ENCODE measurements around the gene PI16. TPM values are rescaled to one million over a fixed set of nuclear protein-coding genes. Genes with fewer than 3 reads are reported as not detected.
A peak's percentile ranks its signal among the peaks of the same experiment; 100 is the strongest.

PI16 gene
- total RNA-seq, 2 experiments from 2014 or later = 0.37 to 2.0 TPM

GRCh38 chr6:36920049-36920448 is 34.5 kb upstream of the PI16 start:
- Mint-ChIP-seq H3K9me3 (ENCODE audit: low read depth) (no peaks in the 10 kb centered on the region), H3K36me3 (peaks cover 34% of the 10 kb centered on the region), H3K4me1 (peaks cover 41% of the 10 kb centered on the region), H3K4me3 (no peak overlapping the region), H3K27ac (no peak overlapping the region), H3K27me3 (no peaks in the 10 kb centered on the region)
- DNase-seq (no peak), ATAC-seq (no peak)
- CTCF ChIA-PET = interaction anchor here (0.8 kb wide), 1 partner anchor 98 kb away, joined by 3 read pairs; no protein-coding TSS in a partner anchor

GRCh38 chr6:36920546-36920945 is 34.0 kb upstream of the PI16 start:
- H3K4me1 Mint-ChIP-seq = peaks cover 41% of the 10 kb centered on the region
- no peak overlapping the region for H3K27ac Mint-ChIP-seq
- H3K27me3 Mint-ChIP-seq = no peaks in the 10 kb centered on the region
- no peak overlapping the region for H3K4me3 Mint-ChIP-seq
- peaks cover 33% of the 10 kb centered on the region for H3K36me3 Mint-ChIP-seq
- CTCF ChIA-PET = interaction anchor here (0.8 kb wide), 1 partner anchor 97 kb away, joined by 3 read pairs; no protein-coding TSS in a partner anchor
- ATAC-seq (no peak), DNase-seq (no peak)
- H3K9me3 Mint-ChIP-seq (ENCODE audit: low read depth) = no peaks in the 10 kb centered on the region

- Mint-ChIP-seq H3K4me1 (peaks cover 53% of the 10 kb centered on the region), H3K4me3 (no peak overlapping the region), H3K36me3 (peaks cover 25% of the 10 kb centered on the region), H3K9me3 (ENCODE audit: low read depth) (no peaks in the 10 kb centered on the region), H3K27ac (peak overlapping the region; percentile 81), H3K27me3 (no peaks in the 10 kb centered on the region)
- ATAC-seq (peak; percentile 51), DNase-seq (peak; percentile 55)
- CTCF ChIA-PET = interaction anchor here (1.0 to 1.8 kb wide), 5 partner anchors 10 to 286 kb away, joined by 3 to 6 read pairs (median 4); partner anchors contain the start of gene C6orf89
Measured at GRCh38 chr6:36924131-36924530, 30.4 kb upstream of the PI16 start.

GRCh38 chr6:36924778-36925374 is 29.7 kb upstream of the PI16 start:
- ATAC-seq = no peak
- Mint-ChIP-seq H3K4me3 (no peak overlapping the region), H3K4me1 (peaks cover 51% of the 10 kb centered on the region), H3K9me3 (ENCODE audit: low read depth) (no peaks in the 10 kb centered on the region), H3K27ac (peak overlapping the region; percentile 81), H3K36me3 (peaks cover 20% of the 10 kb centered on the region), H3K27me3 (no peaks in the 10 kb centered on the region)
- CTCF ChIA-PET = interaction anchor here (0.9 to 1.8 kb wide), 8 partner anchors 11 to 285 kb away, joined by 3 to 6 read pairs (median 3); partner anchors contain the start of genes C6orf89 and PPIL1
- no peak for DNase-seq

GRCh38 chr6:36925809-36926208 is 28.7 kb upstream of the PI16 start:
- H3K36me3 Mint-ChIP-seq = peaks cover 16% of the 10 kb centered on the region
- H3K27ac Mint-ChIP-seq = peak overlapping the region; percentile 81
- peak; percentile 62 for DNase-seq
- peaks cover 50% of the 10 kb centered on the region for H3K4me1 Mint-ChIP-seq
- H3K27me3 Mint-ChIP-seq = no peaks in the 10 kb centered on the region
- no peak overlapping the region for H3K4me3 Mint-ChIP-seq
- CTCF ChIA-PET = interaction anchor here (1.2 to 2.0 kb wide), 5 partner anchors 12 to 162 kb away, joined by 3 to 7 read pairs (median 6); partner anchors contain the start of genes C6orf89 and PPIL1
- peak; percentile 73 for ATAC-seq
- no peaks in the 10 kb centered on the region for H3K9me3 Mint-ChIP-seq (ENCODE audit: low read depth)

GRCh38 chr6:36926708-36927513 is 27.6 kb upstream of the PI16 start:
- Mint-ChIP-seq H3K9me3 (ENCODE audit: low read depth) (no peaks in the 10 kb centered on the region), H3K36me3 (peaks cover 10% of the 10 kb centered on the region), H3K4me3 (no peak overlapping the region), H3K27ac (peak overlapping the region; percentile 8), H3K27me3 (no peaks in the 10 kb centered on the region), H3K4me1 (peaks cover 50% of the 10 kb centered on the region)
- CTCF ChIA-PET = interaction anchor here (1.0 to 2.0 kb wide), 7 partner anchors 10 to 255 kb away, joined by 3 to 7 read pairs (median 3); partner anchors contain the start of genes C6orf89 and PI16
- ATAC-seq (peak; percentile 40), DNase-seq (no peak)

- H3K4me3 Mint-ChIP-seq = no peak overlapping the region
- H3K27me3 Mint-ChIP-seq = no peaks in the 10 kb centered on the region
- H3K36me3 Mint-ChIP-seq = peaks cover 12% of the 10 kb centered on the region
- DNase-seq (no peak), ATAC-seq (no peak)
- CTCF ChIA-PET = interaction anchor here (1.2 to 2.0 kb wide), 5 partner anchors 9 to 254 kb away, joined by 3 to 7 read pairs (median 3); partner anchors contain the start of genes C6orf89 and PI16
- H3K9me3 Mint-ChIP-seq (ENCODE audit: low read depth) = no peaks in the 10 kb centered on the region
- H3K27ac Mint-ChIP-seq = no peak overlapping the region
- peaks cover 46% of the 10 kb centered on the region for H3K4me1 Mint-ChIP-seq
Measured at GRCh38 chr6:36927691-36928546, 26.6 kb upstream of the PI16 start.

- ATAC-seq = no peak
- Mint-ChIP-seq H3K4me3 (no peak overlapping the region), H3K36me3 (peaks cover 12% of the 10 kb centered on the region), H3K9me3 (ENCODE audit: low read depth) (no peaks in the 10 kb centered on the region), H3K27me3 (no peaks in the 10 kb centered on the region), H3K27ac (no peak overlapping the region), H3K4me1 (peaks cover 41% of the 10 kb centered on the region)
- CTCF ChIA-PET = no interaction called here
- no peak for DNase-seq
Measured at GRCh38 chr6:36928547-36928918, 26.0 kb upstream of the PI16 start.

GRCh38 chr6:36929152-36929551 is 25.4 kb upstream of the PI16 start:
- no peaks in the 10 kb centered on the region for H3K9me3 Mint-ChIP-seq (ENCODE audit: low read depth)
- peaks cover 9% of the 10 kb centered on the region for H3K36me3 Mint-ChIP-seq
- ATAC-seq (no peak), DNase-seq (no peak)
- no peaks in the 10 kb centered on the region for H3K27me3 Mint-ChIP-seq
- peaks cover 39% of the 10 kb centered on the region for H3K4me1 Mint-ChIP-seq
- CTCF ChIA-PET = no interaction called here
- H3K4me3 Mint-ChIP-seq = no peak overlapping the region
- H3K27ac Mint-ChIP-seq = no peak overlapping the region

- no peaks in the 10 kb centered on the region for H3K9me3 Mint-ChIP-seq (ENCODE audit: low read depth)
- H3K4me1 Mint-ChIP-seq = peaks cover 34% of the 10 kb centered on the region
- CTCF ChIA-PET = no interaction called here
- H3K27me3 Mint-ChIP-seq = no peaks in the 10 kb centered on the region
- DNase-seq (no peak), ATAC-seq (no peak)
- peaks cover 8% of the 10 kb centered on the region for H3K36me3 Mint-ChIP-seq
- no peak overlapping the region for H3K27ac Mint-ChIP-seq
- H3K4me3 Mint-ChIP-seq = no peak overlapping the region
Measured at GRCh38 chr6:36929607-36930006, 24.9 kb upstream of the PI16 start.

- no peak overlapping the region for H3K4me3 Mint-ChIP-seq
- H3K4me1 Mint-ChIP-seq = peaks cover 32% of the 10 kb centered on the region
- ATAC-seq = no peak
- no peak for DNase-seq
- H3K36me3 Mint-ChIP-seq = peaks cover 6% of the 10 kb centered on the region
- no peaks in the 10 kb centered on the region for H3K27me3 Mint-ChIP-seq
- no peak overlapping the region for H3K27ac Mint-ChIP-seq
- no peaks in the 10 kb centered on the region for H3K9me3 Mint-ChIP-seq (ENCODE audit: low read depth)
- CTCF ChIA-PET = no interaction called here
Measured at GRCh38 chr6:36930483-36930882, 24.1 kb upstream of the PI16 start.

GRCh38 chr6:36933102-36933501 is 21.4 kb upstream of the PI16 start:
- DNase-seq (no peak), ATAC-seq (no peak)
- Mint-ChIP-seq H3K36me3 (peaks cover 2% of the 10 kb centered on the region), H3K27ac (no peak overlapping the region), H3K4me3 (no peak overlapping the region), H3K4me1 (peaks cover 21% of the 10 kb centered on the region), H3K27me3 (no peaks in the 10 kb centered on the region), H3K9me3 (ENCODE audit: low read depth) (no peaks in the 10 kb centered on the region)
- CTCF ChIA-PET = interaction anchor here (1.1 to 2.5 kb wide), 3 partner anchors 15 to 85 kb away, joined by 3 to 7 read pairs (median 6); no protein-coding TSS in a partner anchor

GRCh38 chr6:36933519-36933918 is 21.0 kb upstream of the PI16 start:
- ATAC-seq = no peak
- Mint-ChIP-seq H3K4me1 (peaks cover 21% of the 10 kb centered on the region), H3K27me3 (no peaks in the 10 kb centered on the region), H3K4me3 (no peak overlapping the region), H3K36me3 (peaks cover 2% of the 10 kb centered on the region), H3K27ac (no peak overlapping the region), H3K9me3 (ENCODE audit: low read depth) (no peaks in the 10 kb centered on the region)
- CTCF ChIA-PET = interaction anchor here (0.6 to 2.5 kb wide), 4 partner anchors 14 to 405 kb away, joined by 3 to 7 read pairs (median 4); no protein-coding TSS in a partner anchor
- DNase-seq = no peak

Data from activated CD8-positive, alpha-beta memory T cell treated with anti-CD3 and anti-CD28 coated beads, Interleukin-2, amount 10 ng/mL, durations not matched to agents 7 days and 5 days (primary cell).